ENCODE measurements around the gene MED16. TPM values are rescaled to one million over a fixed set of nuclear protein-coding genes. Genes with fewer than 3 reads are reported as not detected.

MED16 gene
- total and polyA plus RNA-seq, 10 of the 15 experiments (the other 5 are each of a cell fraction or from before 2014, with no cell fraction given): 0.56 to 51.1 (median 13.6) TPM

DNA sequence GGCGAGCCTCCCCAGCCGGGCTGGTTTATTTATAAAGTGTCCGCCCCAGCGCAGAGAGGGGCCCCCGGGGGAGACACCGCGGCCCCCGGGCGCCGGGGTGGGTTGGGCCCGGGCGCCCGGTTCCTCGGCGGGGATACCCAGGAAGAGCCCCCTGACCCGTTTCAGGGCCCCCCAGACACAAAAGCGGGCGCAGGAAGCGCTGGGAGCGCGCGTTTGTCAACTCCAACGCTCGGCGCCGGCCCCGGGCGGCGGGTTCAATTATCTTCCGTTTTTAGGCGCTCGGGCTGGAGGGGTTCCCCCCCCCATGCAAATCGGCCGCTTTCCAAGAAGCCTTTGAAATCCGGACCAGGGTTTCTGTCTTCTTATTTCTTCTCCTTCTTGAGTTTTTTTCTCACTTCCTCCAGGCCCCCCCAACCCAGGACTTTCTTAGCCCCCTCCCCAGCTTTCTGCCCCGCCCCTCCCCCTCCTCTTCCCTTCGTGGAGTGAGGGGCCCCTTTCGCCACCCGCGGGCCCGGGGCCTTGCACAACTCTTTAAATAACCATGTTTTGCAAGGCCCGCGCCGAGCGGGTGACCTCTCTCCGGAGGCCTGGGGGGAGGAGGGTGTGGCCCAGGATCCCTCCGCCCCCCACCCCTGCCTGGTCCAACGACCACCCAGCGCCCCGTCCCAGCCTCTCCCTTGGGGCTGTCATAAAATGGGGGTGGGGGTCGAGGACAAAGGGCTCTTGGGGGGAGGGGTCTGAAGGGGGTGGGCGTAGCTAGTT is 33.8 kb upstream of the MED16 start (continued):
- TF ChIP-seq TARDBP (IDR thresholded peaks at IDR 0.05; ENCODE audit: borderline replicate concordance) (no peak), FOS (IDR thresholded peaks at IDR 0.05; ENCODE audit: borderline replicate concordance, extremely low read depth, insufficient read length) (no peak), NR2C1 (IDR thresholded peaks at IDR 0.05) (no peak), HDGF (IDR thresholded peaks at IDR 0.05) (no peak), NFXL1 (IDR thresholded peaks at IDR 0.05; ENCODE audit: borderline replicate concordance) (no peak), EED (IDR thresholded peaks at IDR 0.05; ENCODE audit: low read depth) (no peak), TBL1XR1 (IDR thresholded peaks at IDR 0.05; ENCODE audit: low read depth, low read length) (no peak), NR2C2 (IDR thresholded peaks at IDR 0.05; ENCODE audit: borderline replicate concordance, control insufficient read depth, insufficient read length, low read depth) (no peak), YY1 (IDR thresholded peaks at IDR 0.05; ENCODE audit: low read depth, low read length) (0 out of 2 replicates have a peak, but pooled peaks have one; percentile 33), NFIC (IDR thresholded peaks at IDR 0.05; ENCODE audit: low read depth, low read length) (no peak)
- TF ChIP-seq, protein P1, sequence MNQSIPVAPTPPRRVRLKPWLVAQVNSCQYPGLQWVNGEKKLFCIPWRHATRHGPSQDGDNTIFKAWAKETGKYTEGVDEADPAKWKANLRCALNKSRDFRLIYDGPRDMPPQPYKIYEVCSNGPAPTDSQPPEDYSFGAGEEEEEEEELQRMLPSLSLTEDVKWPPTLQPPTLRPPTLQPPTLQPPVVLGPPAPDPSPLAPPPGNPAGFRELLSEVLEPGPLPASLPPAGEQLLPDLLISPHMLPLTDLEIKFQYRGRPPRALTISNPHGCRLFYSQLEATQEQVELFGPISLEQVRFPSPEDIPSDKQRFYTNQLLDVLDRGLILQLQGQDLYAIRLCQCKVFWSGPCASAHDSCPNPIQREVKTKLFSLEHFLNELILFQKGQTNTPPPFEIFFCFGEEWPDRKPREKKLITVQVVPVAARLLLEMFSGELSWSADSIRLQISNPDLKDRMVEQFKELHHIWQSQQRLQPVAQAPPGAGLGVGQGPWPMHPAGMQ (IDR thresholded peaks at IDR 0.05; ENCODE audit: borderline replicate concordance): no peak
- TF ChIP-seq, protein P2, sequence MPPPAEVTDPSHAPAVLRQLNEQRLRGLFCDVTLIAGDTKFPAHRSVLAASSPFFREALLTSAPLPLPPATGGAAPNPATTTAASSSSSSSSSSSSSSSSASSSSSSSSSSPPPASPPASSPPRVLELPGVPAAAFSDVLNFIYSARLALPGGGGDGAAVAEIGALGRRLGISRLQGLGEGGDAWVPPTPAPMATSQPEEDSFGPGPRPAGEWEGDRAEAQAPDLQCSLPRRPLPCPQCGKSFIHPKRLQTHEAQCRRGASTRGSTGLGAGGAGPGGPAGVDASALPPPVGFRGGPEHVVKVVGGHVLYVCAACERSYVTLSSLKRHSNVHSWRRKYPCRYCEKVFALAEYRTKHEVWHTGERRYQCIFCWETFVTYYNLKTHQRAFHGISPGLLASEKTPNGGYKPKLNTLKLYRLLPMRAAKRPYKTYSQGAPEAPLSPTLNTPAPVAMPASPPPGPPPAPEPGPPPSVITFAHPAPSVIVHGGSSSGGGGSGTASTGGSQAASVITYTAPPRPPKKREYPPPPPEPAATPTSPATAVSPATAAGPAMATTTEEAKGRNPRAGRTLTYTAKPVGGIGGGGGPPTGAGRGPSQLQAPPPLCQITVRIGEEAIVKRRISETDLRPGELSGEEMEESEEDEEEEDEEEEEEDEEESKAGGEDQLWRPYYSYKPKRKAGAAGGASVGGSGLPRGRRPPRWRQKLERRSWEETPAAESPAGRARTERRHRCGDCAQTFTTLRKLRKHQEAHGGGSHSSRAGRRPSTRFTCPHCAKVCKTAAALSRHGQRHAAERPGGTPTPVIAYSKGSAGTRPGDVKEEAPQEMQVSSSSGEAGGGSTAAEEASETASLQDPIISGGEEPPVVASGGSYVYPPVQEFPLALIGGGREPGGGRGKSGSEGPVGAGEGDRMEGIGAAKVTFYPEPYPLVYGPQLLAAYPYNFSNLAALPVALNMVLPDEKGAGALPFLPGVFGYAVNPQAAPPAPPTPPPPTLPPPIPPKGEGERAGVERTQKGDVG (CRISPR knock-in tag; IDR thresholded peaks at IDR 0.05): no peak
